Skeletal muscle cell (primary cell): ENCODE measurements around the gene HOXA13.

Experiments
- DNase-seq: peaks from one replicate; pipeline ENCODE4 v3.0.0-alpha.2; 2010; ENCODE audit warnings: low read depth
- H3K4me3 ChIP-seq: 2 replicates; pipeline ENCODE4 v1.5.1; 2011; ENCODE audit warnings: low read depth, mild to moderate bottlenecking, control low read depth, low read length, moderate library complexity

Gene HOXA13

DNA sequence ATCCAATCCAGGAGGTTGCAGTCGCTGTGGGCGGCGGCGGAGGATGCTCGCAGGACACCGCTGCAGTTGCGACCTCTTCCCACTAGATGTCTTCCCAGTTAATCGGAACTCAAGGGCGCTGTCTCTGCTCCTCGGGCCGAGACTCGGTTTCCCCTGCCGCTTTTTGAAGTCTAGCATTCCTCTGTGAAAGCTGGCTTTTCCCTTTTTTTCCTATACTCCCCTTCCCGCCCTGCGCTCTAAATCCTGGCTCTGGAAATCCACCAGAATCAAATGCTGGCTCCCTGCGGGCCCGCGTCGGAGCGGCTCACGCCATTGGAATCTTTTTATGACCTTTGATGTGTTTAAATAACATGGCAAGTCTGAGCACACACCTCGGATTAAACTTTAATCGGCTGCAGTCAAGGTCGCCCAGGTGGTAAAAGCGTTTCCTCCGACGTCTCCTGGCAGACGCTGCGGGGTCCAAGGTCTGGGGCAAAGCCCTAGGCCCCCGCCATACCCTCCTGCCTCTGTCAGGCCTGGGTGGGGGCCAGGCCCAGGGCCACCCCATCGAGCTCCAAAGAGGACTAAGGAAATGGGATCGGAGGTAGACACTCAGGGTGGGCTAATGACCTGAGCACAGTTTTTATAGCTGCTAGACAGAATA lies 10.7 kb upstream of the HOXA13 start:
- H3K4me3 ChIP-seq, result peak overlapping the region; percentile 35
- DNase-seq, result no peak

DNA sequence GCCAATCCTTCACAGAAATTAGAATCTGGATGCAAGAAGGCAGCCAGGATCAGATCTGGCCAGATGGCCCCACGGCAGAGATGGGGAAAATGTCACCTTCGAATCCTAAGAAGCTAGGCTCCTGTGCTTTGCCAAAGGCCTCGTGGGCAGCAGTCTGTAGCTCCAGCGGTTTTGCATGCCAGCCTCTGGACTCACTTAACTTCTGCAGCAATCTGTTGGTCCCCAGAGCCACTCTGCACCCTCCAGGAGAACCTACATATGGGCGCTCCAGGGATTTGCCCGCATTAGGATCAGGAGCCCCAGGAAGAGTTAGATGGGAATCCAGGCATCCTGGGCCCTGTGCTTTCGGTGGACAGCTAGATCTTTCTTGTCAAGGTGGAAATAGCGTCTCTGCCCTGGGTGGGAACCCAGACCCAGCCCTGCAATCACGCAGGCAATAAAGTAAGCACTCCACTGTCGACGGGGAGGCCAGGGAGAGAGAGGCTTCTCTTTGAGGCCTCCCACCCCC lies 10.1 kb upstream of the HOXA13 start:
- H3K4me3 ChIP-seq, result no peak overlapping the region
- no peak for DNase-seq

DNA sequence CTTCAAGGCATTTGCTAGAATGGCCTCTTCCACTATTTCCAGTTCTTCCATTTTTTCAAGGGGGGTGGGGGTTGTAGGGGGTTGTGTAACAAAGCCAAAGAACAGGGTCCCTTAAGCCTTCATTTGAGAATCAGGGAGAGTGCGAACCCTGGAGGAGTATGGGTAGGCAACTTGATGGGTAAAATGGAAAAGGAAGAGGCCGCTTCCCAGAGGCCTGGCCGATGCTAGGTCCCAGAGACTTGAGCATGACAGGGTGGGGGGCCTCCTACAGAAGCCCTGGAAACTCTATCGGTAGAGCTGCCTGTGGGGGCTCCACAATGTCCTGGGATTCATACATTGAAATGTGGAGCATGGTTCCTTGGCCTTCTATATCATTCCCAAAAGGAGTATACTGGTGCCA lies 9.1 kb upstream of the HOXA13 start:
- no peak for DNase-seq
- H3K4me3 ChIP-seq, result no peak overlapping the region

DNA sequence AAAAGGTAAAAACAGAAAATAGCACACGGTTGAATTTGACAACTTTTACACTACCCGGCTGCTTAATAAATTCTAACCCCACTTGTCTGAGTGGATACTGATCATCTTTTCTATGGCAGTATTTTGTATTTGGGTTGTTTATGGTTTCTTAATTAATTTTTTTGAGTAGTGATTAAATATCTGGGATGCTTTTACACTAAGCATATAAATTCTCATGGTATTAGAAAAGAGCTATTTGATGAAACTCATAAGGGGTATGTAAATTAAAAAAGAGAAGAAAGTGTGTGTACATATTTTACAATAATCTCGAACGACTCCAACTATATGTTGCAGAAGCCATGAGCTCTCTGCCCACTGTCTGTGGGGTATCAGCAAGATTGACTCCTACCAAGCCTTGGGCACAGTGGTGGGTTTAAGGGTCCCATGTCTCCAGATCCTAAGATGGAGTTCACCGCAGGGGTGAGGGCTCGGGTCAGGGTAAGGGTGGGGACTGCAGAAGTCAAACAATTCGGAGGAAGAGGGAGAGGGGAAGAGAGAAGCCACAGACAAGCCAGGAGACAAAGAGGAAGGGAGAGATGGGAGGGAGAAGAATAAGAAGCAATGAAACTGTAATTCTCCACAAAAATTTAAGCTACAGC lies 7.6 kb upstream of the HOXA13 start:
- no peak overlapping the region for H3K4me3 ChIP-seq
- no peak for DNase-seq

DNA sequence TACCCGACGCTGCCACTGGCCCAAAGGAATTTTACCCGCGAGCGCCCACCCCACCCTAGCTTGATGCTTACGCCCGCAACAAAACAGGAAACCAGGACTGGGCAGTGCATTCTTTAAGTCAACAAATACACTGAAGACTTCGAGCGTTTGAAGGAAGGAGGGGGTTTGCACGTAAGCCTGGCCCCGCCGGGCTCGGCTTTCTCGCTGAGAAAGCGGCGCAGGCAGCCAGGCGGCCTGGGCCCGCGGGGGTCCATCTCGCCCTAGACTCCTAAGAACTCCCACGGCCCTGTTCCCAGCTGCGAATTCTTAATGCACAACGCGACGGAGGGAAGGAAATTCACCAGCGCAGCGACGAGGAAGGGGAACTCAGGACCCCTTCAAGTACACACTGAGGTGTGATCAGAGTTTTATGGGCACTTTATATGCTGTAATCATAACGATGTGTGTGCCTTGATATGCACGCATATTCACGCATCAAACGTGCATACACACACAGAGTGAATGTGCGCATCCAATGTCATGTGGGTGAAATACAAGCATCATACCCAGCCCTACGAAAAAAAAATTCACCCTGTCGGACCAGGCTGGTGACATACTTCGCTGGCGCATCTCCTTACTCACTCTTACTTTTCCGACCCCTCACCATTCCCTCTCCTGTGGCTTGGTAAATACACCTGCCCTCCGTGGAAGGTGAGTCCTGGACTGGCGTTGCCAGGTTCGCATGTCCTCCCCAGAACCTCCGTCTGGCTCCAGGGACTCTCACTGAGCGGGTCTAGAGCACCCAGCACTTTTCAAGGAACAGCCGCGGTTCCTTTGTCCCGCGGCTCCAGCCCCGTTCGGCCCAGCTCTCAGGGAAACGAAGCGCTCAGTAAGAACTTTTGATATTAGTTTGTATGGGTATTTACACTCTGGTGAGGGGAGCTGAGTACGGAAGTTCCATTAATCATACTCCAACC lies 5.7 kb upstream of the HOXA13 start:
- peak overlapping the region; percentile 22 for H3K4me3 ChIP-seq
- DNase-seq, result no peak

DNA sequence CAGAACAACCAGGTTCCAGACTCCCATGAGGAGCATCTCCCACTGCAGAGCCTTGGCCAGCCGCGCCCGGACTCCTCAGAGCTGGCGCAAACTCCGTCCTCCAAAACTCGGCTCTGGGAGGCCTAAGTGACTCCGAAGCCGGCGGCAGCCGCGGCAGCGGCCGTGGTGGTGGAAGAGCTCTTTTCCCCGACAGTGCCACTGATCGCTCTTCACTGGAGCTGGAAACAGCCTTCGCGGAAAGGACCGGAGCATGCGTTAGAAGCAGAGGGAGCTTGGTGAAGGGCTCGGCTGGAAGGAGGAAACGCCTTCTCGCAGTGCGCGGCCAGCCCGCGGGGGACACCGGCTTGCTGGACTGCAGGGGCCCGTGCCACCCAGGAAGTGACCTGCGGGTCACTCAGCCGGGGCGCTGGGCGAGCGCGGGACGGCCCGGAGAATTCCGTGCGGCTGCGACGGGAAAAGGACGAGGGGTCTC lies 5.0 kb upstream of the HOXA13 start:
- DNase-seq, result no peak
- peak overlapping the region; percentile 22 for H3K4me3 ChIP-seq

DNA sequence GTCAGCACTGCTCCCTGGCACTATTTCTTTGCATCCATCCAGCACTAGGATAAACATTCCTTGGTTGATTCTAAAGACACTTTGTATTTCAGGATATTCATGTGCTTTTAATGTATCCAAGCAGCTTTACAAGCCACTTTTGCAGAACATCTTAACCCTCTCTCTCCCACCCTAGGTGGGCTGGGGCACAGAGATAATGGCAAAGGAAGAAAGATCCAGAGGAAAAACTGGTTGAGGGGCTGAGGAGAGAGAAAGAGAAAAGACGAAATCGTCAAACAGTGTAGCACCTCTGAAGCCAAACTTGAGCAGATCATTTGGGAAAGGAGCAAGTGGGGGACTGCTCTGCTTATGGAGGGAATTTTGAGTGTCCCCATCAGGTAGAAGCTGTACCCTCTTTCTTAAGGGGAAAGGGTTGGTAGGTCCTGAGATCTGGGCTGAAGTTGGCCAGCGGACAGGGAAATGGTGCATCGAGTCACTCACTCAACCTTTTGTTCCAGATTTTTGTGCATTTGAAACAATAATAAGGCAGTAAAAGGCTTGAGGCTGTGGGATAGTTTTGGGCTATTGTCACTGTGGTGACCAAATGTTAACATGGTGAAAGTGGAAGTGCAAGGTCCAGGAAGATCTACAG lies 4.2 kb upstream of the HOXA13 start:
- no peak for DNase-seq
- H3K4me3 ChIP-seq, result no peak overlapping the region

DNA sequence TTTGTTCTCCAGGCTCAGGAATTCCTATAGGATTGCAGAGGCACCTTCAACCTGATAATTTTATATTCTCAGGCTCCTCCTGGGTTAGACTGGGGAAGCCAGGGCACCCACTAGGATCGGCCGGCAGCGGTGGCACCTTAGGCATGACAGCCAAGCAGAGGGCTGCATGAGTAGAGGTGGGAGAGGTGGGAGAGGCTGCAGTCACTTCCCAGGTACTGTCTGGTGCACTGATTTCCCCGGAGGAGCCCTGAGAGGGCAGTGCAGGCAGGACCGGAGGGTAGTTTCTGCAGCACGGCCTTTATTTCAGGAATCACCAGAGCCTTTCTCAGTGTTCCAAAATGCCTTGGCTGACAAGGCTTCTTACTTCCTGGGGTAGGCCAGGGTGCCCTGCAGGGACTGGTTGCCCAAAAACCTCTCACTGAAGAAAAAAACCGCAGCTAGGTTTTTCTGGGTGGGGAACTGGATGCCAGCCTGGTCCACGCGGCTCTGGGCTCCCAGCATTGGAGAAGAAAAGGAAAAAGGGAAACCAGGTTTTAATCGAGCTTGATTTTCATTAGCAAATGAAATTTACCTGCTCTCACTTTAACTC lies 3.6 kb upstream of the HOXA13 start:
- DNase-seq, result no peak
- H3K4me3 ChIP-seq, result no peak overlapping the region

DNA sequence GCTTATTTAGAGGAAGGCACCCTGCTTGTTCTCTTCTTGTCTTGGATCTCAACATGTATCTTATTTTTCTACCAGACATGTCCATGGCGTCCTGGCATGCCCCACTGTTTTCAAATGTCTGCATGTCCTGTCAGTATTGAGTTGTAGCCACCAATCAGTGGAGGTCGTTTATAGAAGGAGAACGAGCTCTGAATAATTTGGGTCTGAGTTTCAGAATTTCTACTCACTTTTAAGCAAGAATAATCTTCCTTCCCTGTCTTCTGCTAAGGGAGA lies 2.9 kb upstream of the HOXA13 start:
- no peak for DNase-seq
- H3K4me3 ChIP-seq, result no peak overlapping the region

DNA sequence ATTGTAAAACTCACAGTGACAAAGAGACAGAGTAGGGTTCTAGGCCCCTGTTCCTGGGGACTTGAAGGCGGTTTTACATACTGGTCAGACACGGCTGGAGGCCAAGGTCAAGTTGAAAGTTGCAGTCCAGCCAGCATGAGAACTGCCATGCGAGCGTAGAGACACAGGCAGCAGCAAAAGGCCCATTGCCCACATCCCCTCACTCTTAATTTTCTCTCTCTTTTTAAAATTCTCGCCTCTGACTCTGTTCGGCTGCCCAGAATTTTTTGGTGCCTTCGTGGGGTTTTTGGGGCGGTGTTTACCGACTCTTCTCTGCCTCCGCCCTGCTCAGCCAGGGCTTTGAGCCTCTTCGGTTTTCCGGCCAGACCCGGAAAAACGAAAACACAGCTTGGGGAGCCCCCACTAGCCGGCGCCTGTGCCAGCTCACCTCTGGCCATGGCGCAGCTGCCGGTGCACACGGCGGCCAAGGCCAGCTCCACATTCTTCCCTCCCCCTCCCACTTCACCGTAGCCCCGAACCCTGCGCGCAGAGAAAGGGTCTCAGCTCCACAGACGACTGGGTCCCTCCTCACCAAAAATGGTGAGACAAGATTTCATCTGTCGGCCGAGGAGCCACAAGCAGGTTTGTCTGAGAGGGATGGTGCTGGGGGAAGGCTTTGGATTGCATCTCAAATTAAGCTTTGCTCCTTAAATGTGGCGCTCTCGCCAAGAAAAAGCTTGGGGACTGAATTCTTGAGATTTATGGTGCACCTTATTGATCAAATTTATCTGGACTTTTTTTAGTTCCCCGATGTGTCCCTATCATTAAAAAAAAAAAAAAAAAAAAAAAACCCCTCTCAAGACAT lies 2.3 kb upstream of the HOXA13 start:
- H3K4me3 ChIP-seq, result no peak overlapping the region
- no peak for DNase-seq

DNA sequence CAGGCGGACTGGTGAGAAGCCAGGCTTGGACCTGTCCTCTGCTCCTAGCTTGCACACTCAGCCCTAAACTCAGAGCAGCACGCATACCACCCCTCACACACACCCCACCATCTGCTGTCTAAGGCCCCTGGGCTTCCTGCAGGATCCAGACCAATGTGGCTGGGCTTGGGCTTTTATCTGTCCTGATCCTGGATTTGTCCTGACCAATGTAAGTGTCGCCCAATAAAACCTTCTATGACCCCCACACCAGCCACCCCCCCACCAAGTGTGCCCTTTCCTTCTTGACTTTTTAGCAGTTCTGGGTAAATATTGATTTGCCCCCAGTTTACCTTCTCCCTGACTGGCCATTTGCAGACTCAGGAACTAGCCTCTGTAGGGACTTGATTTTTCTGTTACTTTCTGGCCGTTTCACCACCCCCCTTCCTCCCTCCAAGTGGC lies 1.7 kb upstream of the HOXA13 start:
- DNase-seq, result no peak
- no peak overlapping the region for H3K4me3 ChIP-seq

DNA sequence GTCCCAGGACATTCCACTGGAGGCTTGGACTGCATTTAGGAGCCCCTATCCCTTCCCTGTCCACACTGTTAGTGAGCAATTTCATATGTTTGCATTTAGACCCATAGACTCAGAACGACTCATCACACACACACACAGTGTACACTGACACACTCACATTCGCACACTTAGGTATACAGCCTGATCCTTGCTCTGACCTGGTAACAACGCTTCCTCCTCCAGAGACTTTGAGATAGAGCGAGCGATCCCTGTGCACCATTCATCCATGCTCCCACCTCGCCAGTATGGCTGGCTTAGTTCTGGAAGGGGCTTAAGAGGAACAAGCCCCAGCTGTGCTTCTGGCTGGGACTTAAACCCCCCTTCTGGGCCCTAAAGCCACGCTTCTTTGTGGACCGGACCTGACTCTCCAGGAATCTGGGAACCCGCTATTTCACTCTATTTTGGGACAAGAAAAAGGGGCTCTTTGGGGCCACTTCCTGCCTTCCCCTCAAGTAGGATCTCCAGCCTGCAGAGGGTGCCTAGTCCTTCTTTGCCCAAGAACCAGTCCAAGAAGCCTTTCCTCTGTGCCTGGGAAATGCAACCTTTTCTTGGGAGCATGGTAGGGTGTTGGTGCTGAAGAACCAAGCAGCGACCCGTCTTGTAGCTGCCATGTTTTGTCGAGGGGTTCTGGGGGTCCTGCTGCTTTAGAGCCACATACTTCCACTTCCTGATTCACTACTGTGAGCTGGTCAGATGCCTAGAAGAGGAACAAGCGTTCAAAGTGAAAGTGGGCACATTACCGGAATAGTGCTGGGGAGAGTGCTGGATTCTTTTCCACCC lies 1.1 kb upstream of the HOXA13 start:
- no peak overlapping the region for H3K4me3 ChIP-seq
- DNase-seq, result no peak

DNA sequence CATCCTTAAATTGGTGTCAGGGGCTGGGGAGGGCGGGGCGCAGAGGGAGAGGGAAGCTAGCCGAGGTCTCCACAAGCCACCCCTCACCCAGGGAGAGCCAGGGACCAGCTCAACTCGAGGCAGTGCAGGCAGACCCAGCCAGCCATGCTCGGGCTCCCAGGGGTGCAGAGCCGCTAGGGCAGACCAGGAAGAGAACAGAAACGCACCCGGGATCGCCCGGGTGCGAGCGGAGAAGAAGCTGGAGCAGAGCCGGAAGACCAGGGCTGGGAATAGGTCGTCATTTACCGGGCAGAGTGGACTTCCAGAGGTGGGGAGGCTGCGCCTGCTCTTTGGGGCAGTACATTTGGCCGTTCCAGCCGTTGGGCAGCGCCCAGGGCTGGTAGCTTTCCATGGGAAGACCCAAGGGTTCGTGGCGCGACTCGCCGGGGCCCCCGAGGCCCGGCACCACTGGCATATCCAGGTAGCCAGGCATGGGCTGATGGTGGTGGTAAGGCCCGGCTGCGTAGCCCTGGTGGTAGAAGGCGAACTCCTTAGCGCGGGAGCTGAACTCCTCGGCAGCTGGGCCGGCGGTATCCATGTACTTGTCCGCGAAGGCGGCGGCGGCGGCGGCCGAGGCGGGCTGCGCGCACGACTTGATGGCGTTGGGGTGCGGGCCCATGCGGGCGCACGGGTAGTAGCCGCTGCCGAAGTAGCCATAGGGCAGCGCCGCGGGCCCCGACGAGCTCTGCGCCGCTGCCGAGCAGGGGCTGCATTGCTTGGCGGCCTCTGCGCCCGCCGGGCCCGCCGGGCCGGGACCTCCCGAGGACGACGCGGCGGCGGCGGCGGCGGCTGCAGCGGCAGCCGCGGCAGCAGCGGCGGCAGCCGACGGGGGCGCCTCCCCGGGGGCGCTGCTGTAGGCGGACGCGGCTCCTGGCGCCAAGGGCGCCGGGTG lies 755 bp downstream of the HOXA13 start:
- H3K4me3 ChIP-seq, result peak overlapping the region; percentile 22
- no peak for DNase-seq

DNA sequence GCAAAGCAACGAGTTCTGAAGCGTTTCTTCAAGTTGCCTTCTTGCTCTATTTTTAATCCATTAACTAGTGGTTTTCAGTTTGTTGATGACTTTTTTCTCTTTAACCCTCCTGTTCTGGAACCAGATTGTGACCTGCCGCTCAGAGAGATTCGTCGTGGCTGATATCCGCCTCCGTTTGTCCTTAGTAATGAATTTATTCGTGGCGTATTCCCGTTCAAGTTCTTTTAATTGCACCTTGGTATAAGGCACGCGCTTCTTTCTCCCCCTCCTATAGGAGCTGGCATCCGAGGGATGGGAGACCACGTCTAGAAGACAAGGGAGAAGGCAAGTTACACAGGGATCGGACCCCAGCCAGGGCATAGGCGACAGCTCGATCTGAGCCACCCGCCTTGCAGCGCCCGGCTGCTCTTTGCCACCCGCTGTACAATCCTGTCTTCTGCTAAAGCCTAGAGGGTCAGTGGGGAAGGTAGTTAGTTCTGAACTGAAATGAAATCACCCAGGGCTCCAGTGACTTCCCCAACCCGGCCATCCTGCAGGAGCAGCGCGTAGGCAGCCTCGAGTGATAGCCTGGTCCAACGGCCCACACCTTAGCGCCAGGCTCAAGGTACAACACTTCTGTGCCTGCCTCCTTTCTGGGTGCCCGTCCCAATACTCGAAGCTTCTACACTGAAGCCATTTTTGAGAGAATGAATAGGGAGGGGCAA lies 1.6 kb downstream of the HOXA13 start:
- no peak overlapping the region for H3K4me3 ChIP-seq
- no peak for DNase-seq

DNA sequence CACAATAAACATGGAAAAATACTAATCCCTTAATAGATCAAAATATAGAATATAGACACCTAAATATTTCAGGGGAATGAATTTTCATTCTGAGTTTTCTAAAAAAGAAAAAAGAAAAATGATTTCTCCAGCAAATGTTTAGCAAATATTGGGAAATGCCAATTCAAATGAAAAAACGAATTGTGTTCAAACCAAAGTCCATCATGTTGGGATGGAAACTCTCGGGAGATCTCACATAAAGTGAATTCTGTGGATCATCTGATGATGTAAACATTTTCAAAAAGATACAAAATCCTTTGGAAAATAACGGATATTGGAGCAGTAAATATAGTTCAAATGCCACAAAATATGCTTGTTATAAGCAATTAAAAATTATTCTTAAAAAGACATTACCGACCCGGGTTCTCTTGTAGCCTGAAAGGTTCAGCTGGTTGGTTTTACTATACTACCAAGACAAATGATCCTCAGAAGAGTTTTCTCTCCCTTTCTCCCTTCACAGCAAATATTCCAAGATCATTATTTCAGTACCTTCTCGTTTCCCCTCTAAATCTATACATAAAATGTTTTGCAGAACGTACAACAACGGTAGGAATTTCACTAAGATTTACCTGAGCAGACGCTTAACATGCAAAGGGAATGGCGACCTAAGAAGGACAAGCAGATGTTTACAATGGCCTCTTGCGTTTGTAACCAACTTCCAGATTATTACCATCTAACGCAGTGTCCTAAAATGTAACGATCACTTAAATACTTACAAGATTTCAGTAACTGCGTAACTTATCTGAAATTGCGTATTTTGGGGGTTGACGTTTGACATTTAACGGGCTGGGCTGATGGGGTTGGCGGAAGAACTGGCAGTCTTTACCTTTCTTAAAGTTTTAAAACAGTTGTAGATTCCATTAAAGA lies 2.5 kb downstream of the HOXA13 start:
- DNase-seq, result no peak
- H3K4me3 ChIP-seq, result no peak overlapping the region
